K562 (cell line): Measurements from ENCODE around the gene RARRES2. TPM values are rescaled to one million over a fixed set of nuclear protein-coding genes. Genes with fewer than 3 reads are reported as not detected.

Experiments used
- ATF6 ChIP-seq: sonication (generic); formaldehyde crosslinking; IDR thresholded peaks from 2 replicates; pipeline ENCODE4 v1.4.0; 2020; ENCODE audit warnings: mild to moderate bottlenecking, missing genetic modification reagents
- CREB1 ChIP-seq, 2 experiments: sonication (generic) in 1 of 2; formaldehyde crosslinking in 1 of 2; IDR thresholded peaks; 2 replicates each; pipeline versions ENCODE4 v1.6.1 to v1.8.0; 2012 to 2022; ENCODE audit warnings: inconsistent platforms in 1 of 2, mild to moderate bottlenecking in 1 of 2, missing genetic modification reagents in 1 of 2, moderate library complexity in 1 of 2
- E2F3 ChIP-seq: fragments of 250-450 bp; sonication (Bioruptor Pico); IDR thresholded peaks from 2 replicates; pipeline ENCODE4 v1.4.0; 2020; ENCODE audit warnings: mild to moderate bottlenecking
- E2F4 ChIP-seq: sonication (generic); formaldehyde crosslinking; IDR thresholded peaks from 2 replicates; pipeline ENCODE4 v1.8.0; 2022; ENCODE audit warnings: mild to moderate bottlenecking, low read depth, missing genetic modification reagents
- E2F5 ChIP-seq: sonication (generic); formaldehyde crosslinking; IDR thresholded peaks from 2 replicates; pipeline ENCODE4 v1.8.0; 2022; ENCODE audit warnings: mild to moderate bottlenecking, missing genetic modification reagents
- HSF4 ChIP-seq: fragments of 250-450 bp; sonication (Bioruptor Pico); IDR thresholded peaks from 2 replicates; pipeline ENCODE4 v2.1.2; 2022; ENCODE audit warnings: mild to moderate bottlenecking, moderate library complexity, borderline replicate concordance
- IRF2 ChIP-seq: sonication (generic); formaldehyde crosslinking; IDR thresholded peaks from 2 replicates; pipeline ENCODE4 v1.8.1; 2022; ENCODE audit warnings: mild to moderate bottlenecking, missing genetic modification reagents
- NCOA6 ChIP-seq: fragments of 450-650 bp; IDR thresholded peaks from 2 replicates; pipeline ENCODE4 v1.6.1; 2017; ENCODE audit warnings: mild to moderate bottlenecking
- PCBP2 ChIP-seq: fragments of 200-400 bp; formaldehyde crosslinking; IDR thresholded peaks from 2 replicates; pipeline ENCODE4 v1.6.1; 2018; ENCODE audit warnings: low read length, low read depth, mild to moderate bottlenecking, moderate library complexity; ENCODE audit not compliant: poor library complexity, severe bottlenecking
- RHOXF2B ChIP-seq: fragments of 250-450 bp; sonication (Bioruptor Pico); conservative IDR thresholded peaks from 2 replicates; pipeline ENCODE4 v1.5.1; 2021
- SNIP1 ChIP-seq: fragments of 450-650 bp; IDR thresholded peaks from 2 replicates; pipeline ENCODE4 v1.7.1; 2017; ENCODE audit warnings: low read depth, mild to moderate bottlenecking
- STAT5A ChIP-seq: IDR thresholded peaks from 2 replicates; pipeline ENCODE4 v1.6.1; 2012; ENCODE audit warnings: low read length, inconsistent platforms, borderline replicate concordance
- TGIF2 ChIP-seq: sonication (generic); formaldehyde crosslinking; IDR thresholded peaks from 2 replicates; pipeline ENCODE4 v1.8.1; 2022; ENCODE audit warnings: mild to moderate bottlenecking, missing genetic modification reagents, moderate library complexity
- TRIM28 ChIP-seq: fragments of 450-650 bp; IDR thresholded peaks from 2 replicates; pipeline ENCODE4 v1.6.1; 2017
- ZFPM2 ChIP-seq: fragments of 250-450 bp; sonication (Bioruptor Pico); IDR thresholded peaks from 2 replicates; pipeline ENCODE4 v1.5.1; 2022; ENCODE audit warnings: mild to moderate bottlenecking
- ZNF140 ChIP-seq: fragments of 250-450 bp; sonication (Bioruptor Pico); IDR thresholded peaks from 2 replicates; pipeline ENCODE4 v1.8.0; 2021; ENCODE audit warnings: moderate library complexity, mild to moderate bottlenecking, inconsistent platforms
- ZNF3 ChIP-seq: fragments of 250-450 bp; sonication (Bioruptor Pico); IDR thresholded peaks from 2 replicates; pipeline ENCODE4 v1.5.0; 2021; ENCODE audit warnings: mild to moderate bottlenecking, moderate library complexity
- ZNF586 ChIP-seq: fragments of 450-650 bp; formaldehyde crosslinking; conservative IDR thresholded peaks from 2 replicates; pipeline ENCODE4 v1.4.0; 2020; ENCODE audit warnings: mild to moderate bottlenecking, moderate library complexity
- polyA plus RNA-seq, 8 experiments: library from polyadenylated mRNA; depleted of rRNA in 4 of 8; stranded (reverse) in 5 of 8; unstranded in 3 of 8; fragments of >200 nt; fragmentation: Nextera tagmentation in 2 of 8; fragmentation: Illumina TruSeq in 1 of 8; extraction: Ambion mirVana in 2 of 8; extraction: Trizol in 1 of 8; gene quantifications; 2 replicates each; pipeline versions ENCODE4 v1.2.1 to v1.2.3, GENCODE V29; 2011 to 2014; ENCODE audit warnings: inconsistent platforms in 1 of 8, missing spikeins in 1 of 8
- total RNA-seq, 7 experiments: library from RNA; depleted of rRNA in 6 of 7; stranded (reverse); fragments of >200 nt in 6 of 7; fragmentation: Illumina TruSeq in 2 of 7; extraction: Trizol in 2 of 7; gene quantifications; 2 replicates each; pipeline versions ENCODE4 v1.2.1 to v1.2.3, GENCODE V29; 2011 to 2021; ENCODE audit warnings: low replicate concordance in 1 of 7
- TF ChIP-seq, protein P1 (sequence below): fragments of 250-450 bp; sonication (Bioruptor Pico); IDR thresholded peaks from 2 replicates; pipeline ENCODE4 v1.4.0; 2020; ENCODE audit warnings: borderline replicate concordance
- TF ChIP-seq, protein P2 (sequence below): sonication (generic); formaldehyde crosslinking; IDR thresholded peaks from 2 replicates; pipeline ENCODE4 v1.8.1; 2023; ENCODE audit warnings: mild to moderate bottlenecking, missing genetic modification reagents

RARRES2 gene
- total and polyA plus RNA-seq, 9 of the 15 experiments (the other 6 are each of a cell fraction or from before 2014, with no cell fraction given): 0.11 to 1.7 (median 0.23) TPM; not detected in 6

- no peak; the same call in 1 of the 2 replicates for TF ChIP-seq E2F5 (CRISPR knock-in tag)
- TF ChIP-seq ZNF140 (CRISPR knock-in tag): no peak; the same call in 1 of the 2 replicates
- no peak for TF ChIP-seq CREB1 (IDR thresholded peaks at IDR 0.05)
- TF ChIP-seq CREB1 (CRISPR knock-in tag; IDR thresholded peaks at IDR 0.05): no peak; the same call in 1 of the 2 replicates
- no peak for TF ChIP-seq ZNF3 (CRISPR knock-in tag)
- 0 out of 2 replicates have a peak, but pooled peaks have one; percentile 9 for TF ChIP-seq ZFPM2 (CRISPR knock-in tag)
- no peak for TF ChIP-seq STAT5A
- TF ChIP-seq, protein P1, sequence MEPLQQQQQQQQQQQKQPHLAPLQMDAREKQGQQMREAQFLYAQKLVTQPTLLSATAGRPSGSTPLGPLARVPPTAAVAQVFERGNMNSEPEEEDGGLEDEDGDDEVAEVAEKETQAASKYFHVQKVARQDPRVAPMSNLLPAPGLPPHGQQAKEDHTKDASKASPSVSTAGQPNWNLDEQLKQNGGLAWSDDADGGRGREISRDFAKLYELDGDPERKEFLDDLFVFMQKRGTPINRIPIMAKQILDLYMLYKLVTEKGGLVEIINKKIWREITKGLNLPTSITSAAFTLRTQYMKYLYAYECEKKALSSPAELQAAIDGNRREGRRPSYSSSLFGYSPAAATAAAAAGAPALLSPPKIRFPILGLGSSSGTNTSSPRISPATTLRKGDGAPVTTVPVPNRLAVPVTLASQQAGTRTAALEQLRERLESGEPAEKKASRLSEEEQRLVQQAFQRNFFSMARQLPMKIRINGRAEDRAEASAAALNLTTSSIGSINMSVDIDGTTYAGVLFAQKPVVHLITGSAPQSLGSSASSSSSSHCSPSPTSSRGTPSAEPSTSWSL: no peak
- no peak for TF ChIP-seq NCOA6
- TF ChIP-seq TRIM28: no peak; the same call in 1 of the 2 replicates
- peak; percentile 84; the same call in 1 of the 2 replicates for TF ChIP-seq TGIF2 (CRISPR knock-in tag)
- peak; percentile 71; the same call in 1 of the 2 replicates for TF ChIP-seq ATF6 (CRISPR knock-in tag)
- TF ChIP-seq E2F4 (CRISPR knock-in tag): peak; percentile 68
- no peak for TF ChIP-seq IRF2
- peak; percentile 72; the same call in 1 of the 2 replicates for TF ChIP-seq E2F3 (CRISPR knock-in tag)
- TF ChIP-seq ZNF586 (CRISPR knock-in tag): peak; percentile 42; the same call in 1 of the 2 replicates
- 0 out of 2 replicates have a peak, but pooled peaks have one; percentile 12 for TF ChIP-seq RHOXF2B (CRISPR knock-in tag)
- no peak for TF ChIP-seq HSF4 (CRISPR knock-in tag)
- TF ChIP-seq PCBP2: no peak
- TF ChIP-seq SNIP1: no peak
- TF ChIP-seq, protein P2, sequence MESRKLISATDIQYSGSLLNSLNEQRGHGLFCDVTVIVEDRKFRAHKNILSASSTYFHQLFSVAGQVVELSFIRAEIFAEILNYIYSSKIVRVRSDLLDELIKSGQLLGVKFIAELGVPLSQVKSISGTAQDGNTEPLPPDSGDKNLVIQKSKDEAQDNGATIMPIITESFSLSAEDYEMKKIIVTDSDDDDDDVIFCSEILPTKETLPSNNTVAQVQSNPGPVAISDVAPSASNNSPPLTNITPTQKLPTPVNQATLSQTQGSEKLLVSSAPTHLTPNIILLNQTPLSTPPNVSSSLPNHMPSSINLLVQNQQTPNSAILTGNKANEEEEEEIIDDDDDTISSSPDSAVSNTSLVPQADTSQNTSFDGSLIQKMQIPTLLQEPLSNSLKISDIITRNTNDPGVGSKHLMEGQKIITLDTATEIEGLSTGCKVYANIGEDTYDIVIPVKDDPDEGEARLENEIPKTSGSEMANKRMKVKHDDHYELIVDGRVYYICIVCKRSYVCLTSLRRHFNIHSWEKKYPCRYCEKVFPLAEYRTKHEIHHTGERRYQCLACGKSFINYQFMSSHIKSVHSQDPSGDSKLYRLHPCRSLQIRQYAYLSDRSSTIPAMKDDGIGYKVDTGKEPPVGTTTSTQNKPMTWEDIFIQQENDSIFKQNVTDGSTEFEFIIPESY (CRISPR knock-in tag): peak; percentile 78
Observed at GRCh38 chr7:150368096-150368883, 26.9 kb upstream of the RARRES2 start, which contains the start of gene REPIN1 (continued).
